ENCODE data around the gene HIVEP1. TPM values are rescaled to one million over a fixed set of nuclear protein-coding genes. Genes with fewer than 3 reads are reported as not detected.
A peak's percentile ranks its signal among the peaks of the same experiment; 100 is the strongest.

HIVEP1 gene
- total RNA-seq, 1 experiment from 2014 or later: 24.3 TPM

DNA sequence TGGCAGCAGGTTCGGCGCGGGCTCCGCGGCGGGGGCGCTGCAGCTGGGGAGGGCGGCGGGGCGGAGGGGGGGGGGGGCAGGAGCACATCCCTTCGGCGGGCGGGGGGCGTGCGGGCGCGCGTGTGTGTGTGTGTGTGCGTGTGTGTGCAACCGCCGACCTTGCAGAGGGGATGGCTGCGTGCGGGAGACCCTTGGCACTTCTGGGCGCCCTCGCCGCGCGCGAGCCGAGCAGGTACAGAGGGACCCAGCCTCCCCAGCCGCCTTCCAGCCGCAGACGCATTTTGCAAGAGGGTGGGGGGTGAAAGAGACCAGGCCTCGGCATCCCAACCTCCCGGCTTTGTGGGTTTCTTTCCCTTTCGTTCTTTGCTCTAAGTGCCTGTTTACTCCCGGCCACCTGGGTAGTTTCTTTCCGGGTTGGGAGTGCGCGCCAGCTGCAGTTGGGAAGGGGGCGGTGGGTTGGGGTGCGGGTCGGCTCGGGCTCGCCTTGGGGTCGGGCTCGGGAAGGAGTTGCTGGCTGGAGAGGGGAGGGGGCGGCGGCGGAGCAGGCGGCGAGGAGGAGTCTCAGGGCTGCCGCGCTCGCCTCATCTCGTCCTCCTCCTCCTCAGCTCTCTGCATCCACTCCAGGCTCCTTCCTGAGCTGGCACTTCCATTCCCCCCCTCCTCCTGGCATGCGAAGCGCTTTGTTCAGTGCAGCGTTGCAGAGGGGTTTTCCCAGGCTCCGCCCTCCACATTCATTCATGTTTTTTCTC is 620 bp downstream of the HIVEP1 start (continued):
- TF ChIP-seq ZNF425 (CRISPR knock-in tag; conservative IDR thresholded peaks at IDR 0.05): no peak
- TF ChIP-seq E2F5 (CRISPR knock-in tag; IDR thresholded peaks at IDR 0.05): no peak
- TF ChIP-seq ZNF138 (CRISPR knock-in tag; conservative IDR thresholded peaks at IDR 0.05): no peak
- TF ChIP-seq ATF6 (CRISPR knock-in tag; IDR thresholded peaks at IDR 0.05): no peak
- TF ChIP-seq, protein P1, sequence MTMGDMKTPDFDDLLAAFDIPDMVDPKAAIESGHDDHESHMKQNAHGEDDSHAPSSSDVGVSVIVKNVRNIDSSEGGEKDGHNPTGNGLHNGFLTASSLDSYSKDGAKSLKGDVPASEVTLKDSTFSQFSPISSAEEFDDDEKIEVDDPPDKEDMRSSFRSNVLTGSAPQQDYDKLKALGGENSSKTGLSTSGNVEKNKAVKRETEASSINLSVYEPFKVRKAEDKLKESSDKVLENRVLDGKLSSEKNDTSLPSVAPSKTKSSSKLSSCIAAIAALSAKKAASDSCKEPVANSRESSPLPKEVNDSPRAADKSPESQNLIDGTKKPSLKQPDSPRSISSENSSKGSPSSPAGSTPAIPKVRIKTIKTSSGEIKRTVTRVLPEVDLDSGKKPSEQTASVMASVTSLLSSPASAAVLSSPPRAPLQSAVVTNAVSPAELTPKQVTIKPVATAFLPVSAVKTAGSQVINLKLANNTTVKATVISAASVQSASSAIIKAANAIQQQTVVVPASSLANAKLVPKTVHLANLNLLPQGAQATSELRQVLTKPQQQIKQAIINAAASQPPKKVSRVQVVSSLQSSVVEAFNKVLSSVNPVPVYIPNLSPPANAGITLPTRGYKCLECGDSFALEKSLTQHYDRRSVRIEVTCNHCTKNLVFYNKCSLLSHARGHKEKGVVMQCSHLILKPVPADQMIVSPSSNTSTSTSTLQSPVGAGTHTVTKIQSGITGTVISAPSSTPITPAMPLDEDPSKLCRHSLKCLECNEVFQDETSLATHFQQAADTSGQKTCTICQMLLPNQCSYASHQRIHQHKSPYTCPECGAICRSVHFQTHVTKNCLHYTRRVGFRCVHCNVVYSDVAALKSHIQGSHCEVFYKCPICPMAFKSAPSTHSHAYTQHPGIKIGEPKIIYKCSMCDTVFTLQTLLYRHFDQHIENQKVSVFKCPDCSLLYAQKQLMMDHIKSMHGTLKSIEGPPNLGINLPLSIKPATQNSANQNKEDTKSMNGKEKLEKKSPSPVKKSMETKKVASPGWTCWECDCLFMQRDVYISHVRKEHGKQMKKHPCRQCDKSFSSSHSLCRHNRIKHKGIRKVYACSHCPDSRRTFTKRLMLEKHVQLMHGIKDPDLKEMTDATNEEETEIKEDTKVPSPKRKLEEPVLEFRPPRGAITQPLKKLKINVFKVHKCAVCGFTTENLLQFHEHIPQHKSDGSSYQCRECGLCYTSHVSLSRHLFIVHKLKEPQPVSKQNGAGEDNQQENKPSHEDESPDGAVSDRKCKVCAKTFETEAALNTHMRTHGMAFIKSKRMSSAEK (CRISPR knock-in tag; IDR thresholded peaks at IDR 0.05; ENCODE audit: borderline replicate concordance): no peak
- no peak for TF ChIP-seq ELF4 (CRISPR knock-in tag; IDR thresholded peaks at IDR 0.05; ENCODE audit: low read depth)
- no peak for TF ChIP-seq ZNF416 (CRISPR knock-in tag; IDR thresholded peaks at IDR 0.05)
- TF ChIP-seq TEAD1 (CRISPR knock-in tag; IDR thresholded peaks at IDR 0.05): peak; percentile 63
- no peak for TF ChIP-seq RORB (CRISPR knock-in tag; IDR thresholded peaks at IDR 0.05)
- no peak for TF ChIP-seq CBFB (CRISPR knock-in tag; IDR thresholded peaks at IDR 0.05; ENCODE audit: low read depth)
- TF ChIP-seq TP53 (CRISPR knock-in tag; IDR thresholded peaks at IDR 0.05): no peak
- TF ChIP-seq, protein P2, sequence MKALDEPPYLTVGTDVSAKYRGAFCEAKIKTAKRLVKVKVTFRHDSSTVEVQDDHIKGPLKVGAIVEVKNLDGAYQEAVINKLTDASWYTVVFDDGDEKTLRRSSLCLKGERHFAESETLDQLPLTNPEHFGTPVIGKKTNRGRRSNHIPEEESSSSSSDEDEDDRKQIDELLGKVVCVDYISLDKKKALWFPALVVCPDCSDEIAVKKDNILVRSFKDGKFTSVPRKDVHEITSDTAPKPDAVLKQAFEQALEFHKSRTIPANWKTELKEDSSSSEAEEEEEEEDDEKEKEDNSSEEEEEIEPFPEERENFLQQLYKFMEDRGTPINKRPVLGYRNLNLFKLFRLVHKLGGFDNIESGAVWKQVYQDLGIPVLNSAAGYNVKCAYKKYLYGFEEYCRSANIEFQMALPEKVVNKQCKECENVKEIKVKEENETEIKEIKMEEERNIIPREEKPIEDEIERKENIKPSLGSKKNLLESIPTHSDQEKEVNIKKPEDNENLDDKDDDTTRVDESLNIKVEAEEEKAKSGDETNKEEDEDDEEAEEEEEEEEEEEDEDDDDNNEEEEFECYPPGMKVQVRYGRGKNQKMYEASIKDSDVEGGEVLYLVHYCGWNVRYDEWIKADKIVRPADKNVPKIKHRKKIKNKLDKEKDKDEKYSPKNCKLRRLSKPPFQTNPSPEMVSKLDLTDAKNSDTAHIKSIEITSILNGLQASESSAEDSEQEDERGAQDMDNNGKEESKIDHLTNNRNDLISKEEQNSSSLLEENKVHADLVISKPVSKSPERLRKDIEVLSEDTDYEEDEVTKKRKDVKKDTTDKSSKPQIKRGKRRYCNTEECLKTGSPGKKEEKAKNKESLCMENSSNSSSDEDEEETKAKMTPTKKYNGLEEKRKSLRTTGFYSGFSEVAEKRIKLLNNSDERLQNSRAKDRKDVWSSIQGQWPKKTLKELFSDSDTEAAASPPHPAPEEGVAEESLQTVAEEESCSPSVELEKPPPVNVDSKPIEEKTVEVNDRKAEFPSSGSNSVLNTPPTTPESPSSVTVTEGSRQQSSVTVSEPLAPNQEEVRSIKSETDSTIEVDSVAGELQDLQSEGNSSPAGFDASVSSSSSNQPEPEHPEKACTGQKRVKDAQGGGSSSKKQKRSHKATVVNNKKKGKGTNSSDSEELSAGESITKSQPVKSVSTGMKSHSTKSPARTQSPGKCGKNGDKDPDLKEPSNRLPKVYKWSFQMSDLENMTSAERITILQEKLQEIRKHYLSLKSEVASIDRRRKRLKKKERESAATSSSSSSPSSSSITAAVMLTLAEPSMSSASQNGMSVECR (CRISPR knock-in tag; IDR thresholded peaks at IDR 0.05; ENCODE audit: borderline replicate concordance): peak; percentile 68; the same call in 1 of the 2 replicates
- 0 out of 2 replicates have a peak, but pooled peaks have one; percentile 14 for TF ChIP-seq SP1 (CRISPR knock-in tag; conservative IDR thresholded peaks at IDR 0.05)
- no peak for TF ChIP-seq OVOL2 (CRISPR knock-in tag; IDR thresholded peaks at IDR 0.05; ENCODE audit: borderline replicate concordance)
- TF ChIP-seq, protein P3, sequence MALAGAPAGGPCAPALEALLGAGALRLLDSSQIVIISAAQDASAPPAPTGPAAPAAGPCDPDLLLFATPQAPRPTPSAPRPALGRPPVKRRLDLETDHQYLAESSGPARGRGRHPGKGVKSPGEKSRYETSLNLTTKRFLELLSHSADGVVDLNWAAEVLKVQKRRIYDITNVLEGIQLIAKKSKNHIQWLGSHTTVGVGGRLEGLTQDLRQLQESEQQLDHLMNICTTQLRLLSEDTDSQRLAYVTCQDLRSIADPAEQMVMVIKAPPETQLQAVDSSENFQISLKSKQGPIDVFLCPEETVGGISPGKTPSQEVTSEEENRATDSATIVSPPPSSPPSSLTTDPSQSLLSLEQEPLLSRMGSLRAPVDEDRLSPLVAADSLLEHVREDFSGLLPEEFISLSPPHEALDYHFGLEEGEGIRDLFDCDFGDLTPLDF (CRISPR knock-in tag; IDR thresholded peaks at IDR 0.05): no peak
- TF ChIP-seq NFYB (CRISPR knock-in tag; conservative IDR thresholded peaks at IDR 0.05; ENCODE audit: low read depth): no peak
- peak; percentile 95 for TF ChIP-seq ZNF263 (CRISPR knock-in tag; IDR thresholded peaks at IDR 0.05; ENCODE audit: low read depth)
- TF ChIP-seq ETV6 (CRISPR knock-in tag; IDR thresholded peaks at IDR 0.05): peak; percentile 73; the same call in 1 of the 2 replicates
- TF ChIP-seq MYBL2 (CRISPR knock-in tag; IDR thresholded peaks at IDR 0.05): no peak

Measured in WTC11 (cell line).